H7 (cell line): ENCODE measurements around the gene HES3. TPM values are rescaled to one million over a fixed set of nuclear protein-coding genes. Genes with fewer than 3 reads are reported as not detected.
A peak's percentile ranks its signal among the peaks of the same experiment; 100 is the strongest.

Experiments used
- DNase-seq: peaks from one replicate; pipeline ENCODE4 v3.0.0; 2012
- H3K27me3 ChIP-seq: 2 replicates; pipeline ENCODE4 v1.6.0; 2011; ENCODE audit warnings: mild to moderate bottlenecking, low read length; ENCODE audit not compliant: control insufficient read depth, insufficient read depth
- H3K36me3 ChIP-seq: replicated peaks from 2 replicates; pipeline ENCODE4 v1.5.1; 2011; ENCODE audit warnings: low read length; ENCODE audit not compliant: control insufficient read depth, insufficient read depth
- H3K4me3 ChIP-seq: 2 replicates; pipeline ENCODE4 v1.5.1; 2011; ENCODE audit warnings: low read depth, mild to moderate bottlenecking, control low read depth, low read length, moderate library complexity; ENCODE audit not compliant: insufficient read depth
- total RNA-seq: library from RNA; depleted of rRNA; stranded (reverse); fragments of >200 nt; shearing (Covaris generic); gene quantifications from 2 replicates; pipeline ENCODE4 v1.2.3, GENCODE V29; 2014

The HES3 gene
- total RNA-seq, 1 experiment from 2014 or later: 28.2 TPM

GRCh38 chr1:6271006-6271405 is 27.0 kb downstream of the HES3 start:
- Histone ChIP-seq H3K4me3 (no peak overlapping the region), H3K27me3 (no peaks in the 10 kb centered on the region), H3K36me3 (no peaks in the 10 kb centered on the region; the same call in 1 of the 2 replicates)
- no peak for DNase-seq

- Histone ChIP-seq H3K36me3 (no peaks in the 10 kb centered on the region; the same call in 1 of the 2 replicates), H3K4me3 (no peak overlapping the region), H3K27me3 (no peaks in the 10 kb centered on the region)
- no peak for DNase-seq
Measured at GRCh38 chr1:6271554-6271953, 27.6 kb downstream of the HES3 start.

GRCh38 chr1:6272452-6272851 is 28.5 kb downstream of the HES3 start:
- no peaks in the 10 kb centered on the region; the same call in 1 of the 2 replicates for H3K36me3 ChIP-seq
- no peak for DNase-seq

GRCh38 chr1:6272868-6273267 is 28.9 kb downstream of the HES3 start:
- H3K27me3 ChIP-seq: no peaks in the 10 kb centered on the region
- no peak overlapping the region for H3K4me3 ChIP-seq
- H3K36me3 ChIP-seq: no peaks in the 10 kb centered on the region; the same call in 1 of the 2 replicates
- DNase-seq: peak; percentile 84

More at GRCh38 chr1:6272452-6272851, 28.5 kb downstream of the HES3 start:
- Histone ChIP-seq H3K27me3 (no peaks in the 10 kb centered on the region), H3K4me3 (no peak overlapping the region)

GRCh38 chr1:6273380-6273891 is 29.5 kb downstream of the HES3 start:
- no peaks in the 10 kb centered on the region; the same call in 1 of the 2 replicates for H3K36me3 ChIP-seq
- no peak overlapping the region for H3K4me3 ChIP-seq
- H3K27me3 ChIP-seq: no peaks in the 10 kb centered on the region
- DNase-seq: peak; percentile 88

GRCh38 chr1:6274102-6274501 is 30.1 kb downstream of the HES3 start:
- Histone ChIP-seq H3K27me3 (no peaks in the 10 kb centered on the region), H3K4me3 (no peak overlapping the region), H3K36me3 (no peaks in the 10 kb centered on the region; the same call in 1 of the 2 replicates)
- no peak for DNase-seq

- no peak overlapping the region for H3K4me3 ChIP-seq
- no peaks in the 10 kb centered on the region for H3K27me3 ChIP-seq
- H3K36me3 ChIP-seq: no peaks in the 10 kb centered on the region; the same call in 1 of the 2 replicates
- DNase-seq: no peak
Measured at GRCh38 chr1:6274622-6275139, 30.7 kb downstream of the HES3 start.

- no peaks in the 10 kb centered on the region for H3K27me3 ChIP-seq
- peak; percentile 80 for DNase-seq
Measured at GRCh38 chr1:6275826-6276782, 32.1 kb downstream of the HES3 start.

GRCh38 chr1:6276811-6277555 is 33.0 kb downstream of the HES3 start:
- DNase-seq: peak; percentile 74
- no peaks in the 10 kb centered on the region; the same call in 1 of the 2 replicates for H3K36me3 ChIP-seq
- H3K27me3 ChIP-seq: no peaks in the 10 kb centered on the region
- H3K4me3 ChIP-seq: no peak overlapping the region

More at GRCh38 chr1:6275826-6276782, 32.1 kb downstream of the HES3 start:
- H3K4me3 ChIP-seq: no peak overlapping the region
- no peaks in the 10 kb centered on the region; the same call in 1 of the 2 replicates for H3K36me3 ChIP-seq

- Histone ChIP-seq H3K27me3 (no peaks in the 10 kb centered on the region), H3K4me3 (no peak overlapping the region), H3K36me3 (no peaks in the 10 kb centered on the region)
- DNase-seq: peak; percentile 65
Measured at GRCh38 chr1:6278263-6278662, 34.3 kb downstream of the HES3 start.

- Histone ChIP-seq H3K27me3 (no peaks in the 10 kb centered on the region), H3K36me3 (no peaks in the 10 kb centered on the region), H3K4me3 (no peak overlapping the region)
- no peak for DNase-seq
Measured at GRCh38 chr1:6279066-6279465, 35.1 kb downstream of the HES3 start.

GRCh38 chr1:6279613-6280383 is 35.8 kb downstream of the HES3 start:
- Histone ChIP-seq H3K4me3 (no peak overlapping the region), H3K36me3 (no peaks in the 10 kb centered on the region), H3K27me3 (no peaks in the 10 kb centered on the region)
- DNase-seq: peak; percentile 56

- Histone ChIP-seq H3K4me3 (no peak overlapping the region), H3K36me3 (no peaks in the 10 kb centered on the region), H3K27me3 (no peaks in the 10 kb centered on the region)
- DNase-seq: peak; percentile 96
Measured at GRCh38 chr1:6280761-6281451, 36.9 kb downstream of the HES3 start.
